ENCODE measurements around the gene IL15. TPM values are rescaled to one million over a fixed set of nuclear protein-coding genes. Genes with fewer than 3 reads are reported as not detected.

IL15 gene
- total and polyA plus RNA-seq, 2 donors (not counting 1 experiment from before 2014, with no cell fraction given): 10.0 to 14.9 TPM

- H3K27me3 ChIP-seq (ENCODE audit: control insufficient read depth, insufficient read depth, low read length): no peaks in the 10 kb centered on the region
- H2AFZ ChIP-seq (ENCODE audit: low read length): no peak overlapping the region
- H3K9me3 ChIP-seq (ENCODE audit: control insufficient read depth, insufficient read depth, low read depth, low read length): no peaks in the 10 kb centered on the region
- no peak overlapping the region for H3K4me3 ChIP-seq (replicated peaks in 1 of 4; ENCODE audit: control extremely low read depth in 1 of 4, insufficient read depth in 1 of 4, low read depth in 3 of 4, low read length in 4 of 4)
- no peak overlapping the region for H3K9ac ChIP-seq (ENCODE audit: insufficient read depth, low read length)
- no peak overlapping the region for H3K4me2 ChIP-seq (ENCODE audit: extremely low read depth, insufficient read depth, low read length)
- TF ChIP-seq EZH2 (IDR thresholded peaks at IDR 0.05; ENCODE audit: low read length, missing control alignments) (no peak), CTCF (conservative IDR thresholded peaks at IDR 0.05 in 1 of 2, IDR thresholded peaks at IDR 0.05 in 1 of 2; ENCODE audit: low read depth in 1 of 2, low read length in 2 of 2) (no peak)
- H3K4me1 ChIP-seq (ENCODE audit: control insufficient read depth, extremely low read depth, insufficient read depth, low read length): no peaks in the 10 kb centered on the region
- H3K79me2 ChIP-seq (ENCODE audit: control insufficient read depth, insufficient read depth, low read length): no peaks in the 10 kb centered on the region
- H4K20me1 ChIP-seq (ENCODE audit: control insufficient read depth, extremely low read depth, insufficient read depth, low read length): no peaks in the 10 kb centered on the region
- H3K27ac ChIP-seq (ENCODE audit: insufficient read depth, low read length): no peak overlapping the region
- H3K36me3 ChIP-seq (ENCODE audit: control insufficient read depth, insufficient read depth, low read length): no peaks in the 10 kb centered on the region
- DNase-seq (ENCODE audit: low read depth in 2 of 2): no peak
These were observed 127.0 kb downstream of the IL15 start for GRCh38 chr4:141763374-141763773.

GRCh38 chr4:141768954-141769353 lies 132.6 kb downstream of the IL15 start:
- no peak overlapping the region for H3K27ac ChIP-seq (ENCODE audit: insufficient read depth, low read length)
- peak; percentile 71 to 74 for DNase-seq (ENCODE audit: low read depth in 2 of 2)
- H3K36me3 ChIP-seq (ENCODE audit: control insufficient read depth, insufficient read depth, low read length): no peaks in the 10 kb centered on the region
- no peaks in the 10 kb centered on the region for H4K20me1 ChIP-seq (ENCODE audit: control insufficient read depth, extremely low read depth, insufficient read depth, low read length)
- H2AFZ ChIP-seq (ENCODE audit: low read length): peak overlapping the region; percentile 10
- TF ChIP-seq EZH2 (IDR thresholded peaks at IDR 0.05; ENCODE audit: low read length, missing control alignments): no peak
- TF ChIP-seq CTCF (conservative IDR thresholded peaks at IDR 0.05 in 1 of 2, IDR thresholded peaks at IDR 0.05 in 1 of 2; ENCODE audit: low read depth in 1 of 2, low read length in 2 of 2): no peak
- no peaks in the 10 kb centered on the region for H3K9me3 ChIP-seq (ENCODE audit: control insufficient read depth, insufficient read depth, low read depth, low read length)
- H3K79me2 ChIP-seq (ENCODE audit: control insufficient read depth, insufficient read depth, low read length): no peaks in the 10 kb centered on the region
- H3K9ac ChIP-seq (ENCODE audit: insufficient read depth, low read length): no peak overlapping the region
- H3K4me2 ChIP-seq (ENCODE audit: extremely low read depth, insufficient read depth, low read length): no peak overlapping the region
- H3K4me1 ChIP-seq (ENCODE audit: control insufficient read depth, extremely low read depth, insufficient read depth, low read length): peaks cover 5% of the 10 kb centered on the region
- no peaks in the 10 kb centered on the region for H3K27me3 ChIP-seq (ENCODE audit: control insufficient read depth, insufficient read depth, low read length)
- no peak overlapping the region for H3K4me3 ChIP-seq (replicated peaks in 1 of 4; ENCODE audit: control extremely low read depth in 1 of 4, insufficient read depth in 1 of 4, low read depth in 3 of 4, low read length in 4 of 4)

GRCh38 chr4:141771889-141772830 lies 135.8 kb downstream of the IL15 start:
- DNase-seq (ENCODE audit: low read depth in 2 of 2): no peak
- Histone ChIP-seq H2AFZ (ENCODE audit: low read length) (peak overlapping the region; percentile 73), H3K4me1 (ENCODE audit: control insufficient read depth, extremely low read depth, insufficient read depth, low read length) (peaks cover 5% of the 10 kb centered on the region), H3K9ac (ENCODE audit: insufficient read depth, low read length) (no peak overlapping the region), H3K36me3 (ENCODE audit: control insufficient read depth, insufficient read depth, low read length) (no peaks in the 10 kb centered on the region), H3K79me2 (ENCODE audit: control insufficient read depth, insufficient read depth, low read length) (no peaks in the 10 kb centered on the region), H3K27me3 (ENCODE audit: control insufficient read depth, insufficient read depth, low read length) (no peaks in the 10 kb centered on the region), H3K27ac (ENCODE audit: insufficient read depth, low read length) (no peak overlapping the region), H3K4me3 (replicated peaks in 1 of 4; ENCODE audit: control extremely low read depth in 1 of 4, insufficient read depth in 1 of 4, low read depth in 3 of 4, low read length in 4 of 4) (peak overlapping the region in 1 of 4 experiments; percentile 17), H3K9me3 (ENCODE audit: control insufficient read depth, insufficient read depth, low read depth, low read length) (no peaks in the 10 kb centered on the region), H4K20me1 (ENCODE audit: control insufficient read depth, extremely low read depth, insufficient read depth, low read length) (no peaks in the 10 kb centered on the region), H3K4me2 (ENCODE audit: extremely low read depth, insufficient read depth, low read length) (peak overlapping the region; percentile 37)
- TF ChIP-seq EZH2 (IDR thresholded peaks at IDR 0.05; ENCODE audit: low read length, missing control alignments) (no peak), CTCF (conservative IDR thresholded peaks at IDR 0.05 in 1 of 2, IDR thresholded peaks at IDR 0.05 in 1 of 2; ENCODE audit: low read depth in 1 of 2, low read length in 2 of 2) (no peak)

All from fibroblast of lung (primary cell).